Bronchial epithelial cell (primary cell): Measurements from ENCODE around the gene JPT2. TPM values are rescaled to one million over a fixed set of nuclear protein-coding genes. Genes with fewer than 3 reads are reported as not detected.

Source experiments
- DNase-seq: peaks from one replicate; pipeline ENCODE4 v3.0.0-alpha.2; 2010; ENCODE audit warnings: low read depth
- FAIRE-seq: peaks from 2 replicates; lab custom pipeline; 2011; peaks lifted over from hg19 to GRCh38; lab: Jason Lieb, UNC
- H3K27me3 ChIP-seq: 2 replicates; pipeline ENCODE4 v1.5.1; 2011; ENCODE audit warnings: low read length; ENCODE audit not compliant: control insufficient read depth, insufficient read depth
- H3K36me3 ChIP-seq: 2 replicates; pipeline ENCODE4 v1.5.1; 2011; ENCODE audit warnings: low read length; ENCODE audit not compliant: control insufficient read depth, insufficient read depth
- H3K4me3 ChIP-seq: 2 replicates; pipeline ENCODE4 v1.5.1; 2011; ENCODE audit warnings: mild to moderate bottlenecking, low read depth, low read length, control low read depth
- total RNA-seq: library from RNA; depleted of rRNA; stranded (reverse); fragments of >200 nt; gene quantifications from 2 replicates; pipeline ENCODE4 v1.2.1, GENCODE V29; 2014
- TF ChIP-seq, protein P1 (sequence below): IDR thresholded peaks from 2 replicates; pipeline ENCODE4 v1.5.1; 2011; ENCODE audit warnings: mild to moderate bottlenecking, moderate library complexity, low read length, control low read depth, inconsistent platforms; ENCODE audit not compliant: insufficient read depth, severe bottlenecking

Gene JPT2
- total RNA-seq, 1 donor from 2014 or later: 59.2 TPM

DNA sequence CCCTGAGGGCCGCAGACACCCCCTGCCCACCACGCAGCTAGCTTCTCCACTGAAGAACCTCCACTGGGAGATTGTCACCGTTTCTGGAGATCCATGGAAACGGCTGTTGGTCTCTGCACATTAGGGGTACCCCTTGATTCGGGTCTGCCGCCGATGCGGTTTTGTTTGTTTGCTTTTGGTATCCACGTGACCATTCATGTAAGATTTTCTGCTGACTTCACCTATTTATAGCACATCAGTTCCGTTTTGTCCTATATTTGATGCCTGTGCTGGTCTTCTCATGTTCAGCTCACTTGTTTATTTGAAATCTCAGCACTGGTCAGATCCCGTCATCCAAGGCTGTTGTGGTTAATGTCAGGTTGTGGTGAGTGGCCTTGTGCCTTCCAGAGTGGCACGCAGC is 44.8 kb upstream of the JPT2 start:
- Histone ChIP-seq H3K4me3 (no peak overlapping the region), H3K36me3 (peaks cover 35% of the 10 kb centered on the region), H3K27me3 (no peaks in the 10 kb centered on the region)
- DNase-seq (no peak), FAIRE-seq (peak; percentile 7)
- TF ChIP-seq, protein P1, sequence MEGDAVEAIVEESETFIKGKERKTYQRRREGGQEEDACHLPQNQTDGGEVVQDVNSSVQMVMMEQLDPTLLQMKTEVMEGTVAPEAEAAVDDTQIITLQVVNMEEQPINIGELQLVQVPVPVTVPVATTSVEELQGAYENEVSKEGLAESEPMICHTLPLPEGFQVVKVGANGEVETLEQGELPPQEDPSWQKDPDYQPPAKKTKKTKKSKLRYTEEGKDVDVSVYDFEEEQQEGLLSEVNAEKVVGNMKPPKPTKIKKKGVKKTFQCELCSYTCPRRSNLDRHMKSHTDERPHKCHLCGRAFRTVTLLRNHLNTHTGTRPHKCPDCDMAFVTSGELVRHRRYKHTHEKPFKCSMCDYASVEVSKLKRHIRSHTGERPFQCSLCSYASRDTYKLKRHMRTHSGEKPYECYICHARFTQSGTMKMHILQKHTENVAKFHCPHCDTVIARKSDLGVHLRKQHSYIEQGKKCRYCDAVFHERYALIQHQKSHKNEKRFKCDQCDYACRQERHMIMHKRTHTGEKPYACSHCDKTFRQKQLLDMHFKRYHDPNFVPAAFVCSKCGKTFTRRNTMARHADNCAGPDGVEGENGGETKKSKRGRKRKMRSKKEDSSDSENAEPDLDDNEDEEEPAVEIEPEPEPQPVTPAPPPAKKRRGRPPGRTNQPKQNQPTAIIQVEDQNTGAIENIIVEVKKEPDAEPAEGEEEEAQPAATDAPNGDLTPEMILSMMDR: no peak

DNA sequence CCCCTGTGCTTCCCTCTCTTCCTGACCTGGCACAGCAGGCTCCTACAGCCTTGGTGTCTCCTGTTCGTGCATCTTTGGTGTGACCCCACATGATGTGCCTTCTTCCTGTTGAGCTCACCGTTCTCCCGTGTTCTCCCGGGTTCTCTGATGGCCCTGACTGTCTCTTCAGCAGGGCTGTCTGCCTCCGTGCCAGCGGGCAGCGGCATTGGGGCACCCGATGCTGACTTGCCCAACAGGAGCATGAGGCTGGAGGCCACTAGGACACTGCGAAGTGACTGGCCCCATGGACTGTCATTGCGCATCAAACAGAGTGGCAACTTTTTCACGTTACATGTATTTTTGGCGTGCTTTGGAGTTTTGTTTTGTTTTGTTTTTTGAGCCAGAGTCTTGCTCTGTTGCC is 43.5 kb upstream of the JPT2 start:
- H3K36me3 ChIP-seq: peaks cover 37% of the 10 kb centered on the region
- FAIRE-seq (peak; percentile 86), DNase-seq (no peak)
- TF ChIP-seq, protein P1: no peak
- H3K27me3 ChIP-seq: no peaks in the 10 kb centered on the region
- no peak overlapping the region for H3K4me3 ChIP-seq

DNA sequence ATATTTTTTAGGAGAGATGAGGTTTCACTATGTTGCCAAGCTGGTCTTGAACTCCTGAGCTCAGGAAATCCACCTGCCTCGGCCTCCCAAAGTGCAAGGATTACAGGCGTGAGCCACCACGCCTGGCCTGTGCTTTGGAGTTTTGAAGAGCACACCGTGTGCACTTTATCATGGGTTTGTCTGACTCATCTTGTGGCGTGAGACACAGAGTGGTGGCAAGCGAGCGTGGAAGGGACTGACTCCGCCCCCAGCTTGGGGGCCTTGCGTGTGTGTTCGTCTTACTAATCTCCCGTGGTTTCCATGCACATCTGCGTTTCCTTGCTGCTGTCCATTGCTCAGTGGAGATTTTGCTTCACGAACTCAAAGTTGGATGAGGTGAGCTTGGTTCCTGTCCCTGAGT is 43.0 kb upstream of the JPT2 start:
- DNase-seq (no peak), FAIRE-seq (peak; percentile 47)
- peaks cover 39% of the 10 kb centered on the region for H3K36me3 ChIP-seq
- H3K27me3 ChIP-seq: no peaks in the 10 kb centered on the region
- H3K4me3 ChIP-seq: no peak overlapping the region
- TF ChIP-seq, protein P1: no peak

DNA sequence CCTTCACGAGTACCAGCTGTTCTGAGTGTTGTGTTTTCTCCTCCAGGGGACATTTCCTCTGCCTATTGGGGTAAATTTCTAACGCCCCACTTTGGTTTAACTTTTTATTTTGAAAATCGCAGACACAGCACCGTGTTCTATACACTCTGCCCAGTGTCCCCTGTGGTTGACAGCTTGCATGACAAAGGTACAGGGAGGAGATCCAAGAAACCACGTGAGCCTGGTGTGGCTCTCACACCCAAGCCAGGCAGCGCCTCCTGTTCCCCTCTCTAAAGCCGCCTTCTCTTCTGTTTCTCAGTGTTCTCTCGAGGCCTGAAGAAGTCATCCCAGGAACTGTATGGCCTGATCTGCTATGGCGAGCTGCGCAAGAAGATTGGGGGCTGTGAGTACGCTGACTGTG is 40.6 kb upstream of the JPT2 start:
- Histone ChIP-seq H3K36me3 (peaks cover 49% of the 10 kb centered on the region), H3K4me3 (no peak overlapping the region), H3K27me3 (no peaks in the 10 kb centered on the region)
- no peak for DNase-seq
- TF ChIP-seq, protein P1: no peak
- FAIRE-seq: no peak

DNA sequence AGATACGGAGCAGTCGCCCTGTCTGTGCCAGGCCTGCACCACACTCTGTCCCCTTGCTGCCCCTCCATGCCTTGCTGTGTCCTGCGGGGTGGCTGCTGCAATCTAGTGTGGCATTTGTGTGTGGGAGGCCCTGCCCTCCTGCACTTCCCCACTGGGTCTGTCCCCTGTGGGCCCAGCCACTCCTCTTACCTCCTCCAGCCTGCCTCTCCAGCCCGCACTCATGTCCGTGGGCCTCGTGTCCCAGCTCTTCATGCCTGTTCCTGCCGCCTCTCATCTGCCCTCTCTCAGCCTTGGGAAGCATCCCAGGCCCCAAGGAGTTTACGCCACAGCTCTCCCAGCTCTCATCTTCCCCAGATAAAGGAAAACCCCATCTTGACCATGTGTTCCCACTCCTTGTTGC is 39.3 kb upstream of the JPT2 start:
- Histone ChIP-seq H3K36me3 (peaks cover 44% of the 10 kb centered on the region), H3K27me3 (no peaks in the 10 kb centered on the region), H3K4me3 (no peak overlapping the region)
- FAIRE-seq (no peak), DNase-seq (no peak)
- TF ChIP-seq, protein P1: no peak

DNA sequence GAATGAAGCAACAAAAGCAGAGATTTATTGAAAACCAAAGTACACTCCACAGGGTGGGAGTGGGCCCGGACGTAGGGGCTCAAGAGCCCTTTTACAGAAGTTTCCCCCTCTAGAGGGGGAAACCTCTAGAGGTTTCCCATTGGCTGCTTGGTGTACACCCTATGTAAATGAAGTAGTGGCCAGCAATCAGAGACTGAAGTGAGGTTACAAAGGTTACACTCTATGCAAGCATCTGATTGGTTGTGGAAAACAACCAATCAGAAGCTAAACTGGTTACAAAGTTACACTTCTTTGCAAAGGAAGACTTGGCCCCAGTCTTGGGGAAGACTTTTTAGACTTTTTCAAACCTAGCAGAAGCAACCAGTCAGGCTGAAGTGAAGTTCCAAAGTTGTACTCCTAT is 38.8 kb upstream of the JPT2 start:
- H3K4me3 ChIP-seq: no peak overlapping the region
- no peaks in the 10 kb centered on the region for H3K27me3 ChIP-seq
- peaks cover 39% of the 10 kb centered on the region for H3K36me3 ChIP-seq
- FAIRE-seq (no peak), DNase-seq (no peak)
- TF ChIP-seq, protein P1: no peak
